A673 (cell line): ENCODE measurements around the gene IGLL5. TPM values are rescaled to one million over a fixed set of nuclear protein-coding genes. Genes with fewer than 3 reads are reported as not detected.
"Not testable (repeated sequence)": the region's sequence is repeated elsewhere in the genome, so short reads cannot be mapped to it uniquely, and the experiment has no call there.

Experiments
- BruUV-seq: library from RNA; stranded (reverse); fragments of 400-500 nt; replicated peaks from 2 replicates; lab custom pipeline; 2021; lab: Mats Ljungman, UMichigan
- CTCF ChIA-PET: fragments of 300-600 bp; sonication (Branson Sonifier 250); formaldehyde crosslinking; loops from one replicate; lab custom pipeline; 2022; ENCODE audit warnings: antibody characterized with exemption; lab: Charles Lee
- POLR2A ChIA-PET: fragments of 300-600 bp; sonication (Branson Sonifier 250); formaldehyde crosslinking; loops from one replicate; lab custom pipeline; 2022; ENCODE audit warnings: antibody characterized with exemption; ENCODE audit not compliant: low non-redundant PET; lab: Charles Lee
- DNase-seq: peaks from one replicate; pipeline ENCODE4 v3.0.0-alpha.2; 2015; ENCODE audit warnings: low spot score
- H3K27ac ChIP-seq: fragments of 200-600 bp; sonication (generic); 2 replicates; pipeline ENCODE4 v1.5.1; 2016; ENCODE audit warnings: mixed run types, low read depth, mild to moderate bottlenecking, mixed read lengths, antibody characterized with exemption, low read length; ENCODE audit not compliant: poor library complexity, severe bottlenecking
- H3K27me3 ChIP-seq: fragments of 200-600 bp; sonication (generic); replicated peaks from 2 replicates; pipeline ENCODE4 v1.6.1; 2017; ENCODE audit warnings: mixed run types, low read depth, mild to moderate bottlenecking, mixed read lengths, antibody characterized with exemption, low read length; ENCODE audit not compliant: insufficient read depth, poor library complexity
- H3K36me3 ChIP-seq: fragments of 200-600 bp; sonication (generic); 2 replicates; pipeline ENCODE4 v1.6.1; 2016; ENCODE audit warnings: mixed run types, mild to moderate bottlenecking, mixed read lengths, antibody characterized with exemption, low read length; ENCODE audit not compliant: insufficient read depth, poor library complexity, severe bottlenecking
- H3K4me1 ChIP-seq: fragments of 200-600 bp; sonication (generic); 2 replicates; pipeline ENCODE4 v1.6.1; 2017; ENCODE audit warnings: mixed run types, mild to moderate bottlenecking, mixed read lengths, antibody characterized with exemption, low read length; ENCODE audit not compliant: insufficient read depth, poor library complexity, severe bottlenecking
- H3K4me3 ChIP-seq: fragments of 200-600 bp; sonication (generic); 2 replicates; pipeline ENCODE4 v1.5.1; 2016; ENCODE audit warnings: low read depth, mixed run types, mild to moderate bottlenecking, mixed read lengths, low read length; ENCODE audit not compliant: poor library complexity, severe bottlenecking
- H3K9me3 ChIP-seq: fragments of 200-600 bp; sonication (generic); 2 replicates; pipeline ENCODE4 v1.6.1; 2016; ENCODE audit warnings: mixed run types, low read depth, mild to moderate bottlenecking, mixed read lengths, antibody characterized with exemption, low read length; ENCODE audit not compliant: poor library complexity, severe bottlenecking
- CTCF ChIP-seq: fragments of 300-800, 200-600 bp; sonication (generic); conservative IDR thresholded peaks from 2 replicates; pipeline ENCODE4 v1.5.1; 2017; ENCODE audit warnings: low read depth, mild to moderate bottlenecking, antibody characterized with exemption, low read length, moderate library complexity, mixed read lengths
- EZH2 ChIP-seq: fragments of 200-600 bp; sonication (generic); IDR thresholded peaks from 2 replicates; pipeline ENCODE4 v1.6.1; 2017; ENCODE audit warnings: borderline replicate concordance, low read depth, mild to moderate bottlenecking, mixed read lengths, antibody characterized with exemption, low read length; ENCODE audit not compliant: poor library complexity, severe bottlenecking
- intact Hi-C: fragments of 100-400 bp; cut with micrococcal nuclease; formaldehyde crosslinking; loops from one replicate; pipeline ENCODE4 v1.10.0; 2022; ENCODE audit not compliant: unreplicated experiment
- total RNA-seq: library from RNA; stranded (reverse); gene quantifications from 2 replicates; pipeline ENCODE4 v1.2.3, GENCODE V29; 2021

The IGLL5 gene
- total RNA-seq, 1 experiment from 2014 or later = not detected

GRCh38 chr22:22920104-22920654 lies 32.6 kb downstream of the IGLL5 start:
- no peak overlapping the region for H3K27ac ChIP-seq

GRCh38 chr22:22920910-22921550 lies 33.4 kb downstream of the IGLL5 start:
- no TSS peak for BruUV-seq
- H3K9me3 ChIP-seq = no peaks in the 10 kb centered on the region
- no peak overlapping the region for H3K27ac ChIP-seq

More at GRCh38 chr22:22920104-22920654, 32.6 kb downstream of the IGLL5 start:
- POLR2A ChIA-PET = no interaction called here
- TF ChIP-seq CTCF (no peak), EZH2 (no peak)
- intact Hi-C loops = no loop called here
- Histone ChIP-seq H3K9me3 (no peaks in the 10 kb centered on the region), H3K27me3 (no peaks in the 10 kb centered on the region), H3K4me3 (no peak overlapping the region), H3K4me1 (no peaks in the 10 kb centered on the region), H3K36me3 (no peaks in the 10 kb centered on the region)
- DNase-seq = no peak
- BruUV-seq = no TSS peak
- CTCF ChIA-PET = no interaction called here

GRCh38 chr22:22921575-22921974 lies 34.0 kb downstream of the IGLL5 start:
- no peak overlapping the region for H3K27ac ChIP-seq
- CTCF ChIA-PET = no interaction called here

More at GRCh38 chr22:22920910-22921550, 33.4 kb downstream of the IGLL5 start:
- Histone ChIP-seq H3K4me1 (no peaks in the 10 kb centered on the region), H3K27me3 (no peaks in the 10 kb centered on the region), H3K36me3 (no peaks in the 10 kb centered on the region), H3K4me3 (no peak overlapping the region)
- CTCF ChIA-PET = no interaction called here
- intact Hi-C loops = no loop called here
- TF ChIP-seq EZH2 = no peak
- no peak for TF ChIP-seq CTCF
- POLR2A ChIA-PET = no interaction called here
- no peak for DNase-seq

GRCh38 chr22:22922092-22922953 lies 34.7 kb downstream of the IGLL5 start:
- H3K36me3 ChIP-seq, H3K27me3 ChIP-seq, POLR2A ChIA-PET, H3K27ac ChIP-seq, BruUV-seq, intact Hi-C loops, CTCF ChIA-PET, H3K9me3 ChIP-seq, DNase-seq, H3K4me3 ChIP-seq, H3K4me1 ChIP-seq: not testable (repeated sequence)

More at GRCh38 chr22:22921575-22921974, 34.0 kb downstream of the IGLL5 start:
- TF ChIP-seq CTCF (no peak), EZH2 (no peak)
- H3K27me3 ChIP-seq = no peaks in the 10 kb centered on the region
- no peaks in the 10 kb centered on the region for H3K4me1 ChIP-seq
- intact Hi-C loops = no loop called here
- POLR2A ChIA-PET = no interaction called here
- BruUV-seq = no TSS peak
- H3K36me3 ChIP-seq = no peaks in the 10 kb centered on the region
- H3K4me3 ChIP-seq = no peak overlapping the region
- DNase-seq = no peak
- H3K9me3 ChIP-seq = no peaks in the 10 kb centered on the region
